Epidermal melanocyte (primary cell): ENCODE results near the gene ARHGDIB.

Experiments
- DNase-seq: peaks from one replicate; pipeline ENCODE4 v3.0.0; 2011; ENCODE audit warnings: low spot score; ENCODE audit not compliant: insufficient read length

The ARHGDIB gene

DNA sequence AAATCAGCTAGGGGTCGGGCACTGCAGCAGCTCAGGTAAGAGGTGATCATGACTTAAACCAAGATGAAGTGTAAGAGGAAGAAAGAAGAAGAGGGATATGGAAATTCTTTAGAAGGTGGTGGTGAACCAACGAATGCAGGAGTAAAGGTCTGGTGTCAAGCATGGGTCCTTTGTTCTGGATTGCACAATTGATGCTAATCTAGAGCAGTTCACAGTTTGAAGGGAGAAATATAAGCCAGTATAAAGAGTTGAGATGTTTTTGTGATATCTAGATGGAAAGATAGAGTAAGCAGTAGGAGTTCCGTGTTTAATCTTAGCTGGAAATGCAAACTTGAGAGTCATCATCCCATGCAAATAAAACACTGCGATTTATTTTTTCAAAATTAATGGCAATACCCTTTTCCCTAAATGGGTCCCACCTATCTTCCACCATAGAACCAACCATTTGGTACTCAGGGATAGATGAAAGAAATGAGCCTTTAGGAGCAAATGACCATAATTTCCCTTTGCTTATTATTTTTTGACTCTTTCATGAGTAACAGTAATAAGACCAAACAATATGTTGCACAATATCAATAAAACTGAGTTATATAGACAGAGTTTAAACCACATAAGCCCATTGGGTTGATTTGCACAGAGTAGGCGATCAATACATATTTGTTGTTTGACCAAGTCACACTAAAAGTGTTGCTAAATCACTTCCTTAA lies 60.7 kb downstream of the ARHGDIB start:
- no peak for DNase-seq

DNA sequence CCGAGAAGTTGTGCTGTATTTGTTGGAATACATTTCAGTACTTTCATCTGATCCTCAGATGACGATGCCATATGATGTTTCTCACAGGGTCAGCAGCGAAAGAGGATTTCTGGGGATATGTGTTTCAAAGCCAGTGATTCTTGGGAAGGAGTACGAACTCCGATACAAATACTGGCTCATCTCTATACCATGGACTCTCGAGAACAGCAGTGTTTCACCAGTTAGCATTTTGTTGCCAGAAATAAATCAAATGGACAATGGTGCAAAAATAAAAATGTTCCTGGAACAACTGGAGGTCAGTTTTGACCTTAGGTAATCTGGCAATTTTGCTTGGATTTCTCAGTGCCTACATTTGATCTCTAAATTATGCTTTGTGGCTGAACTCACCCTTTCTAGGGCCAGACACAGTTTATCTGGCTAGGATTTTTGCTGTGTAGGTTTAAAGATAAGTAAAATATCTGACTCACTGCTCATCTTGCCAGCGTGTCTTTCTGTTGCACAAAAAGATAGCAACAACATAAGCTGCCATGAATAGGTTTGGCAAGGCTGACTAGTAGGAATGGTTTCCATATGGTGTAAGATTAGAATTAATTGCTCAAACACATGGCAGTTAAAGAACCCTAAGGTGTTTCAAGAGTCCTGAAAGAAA lies 64.8 kb downstream of the ARHGDIB start:
- no peak for DNase-seq

DNA sequence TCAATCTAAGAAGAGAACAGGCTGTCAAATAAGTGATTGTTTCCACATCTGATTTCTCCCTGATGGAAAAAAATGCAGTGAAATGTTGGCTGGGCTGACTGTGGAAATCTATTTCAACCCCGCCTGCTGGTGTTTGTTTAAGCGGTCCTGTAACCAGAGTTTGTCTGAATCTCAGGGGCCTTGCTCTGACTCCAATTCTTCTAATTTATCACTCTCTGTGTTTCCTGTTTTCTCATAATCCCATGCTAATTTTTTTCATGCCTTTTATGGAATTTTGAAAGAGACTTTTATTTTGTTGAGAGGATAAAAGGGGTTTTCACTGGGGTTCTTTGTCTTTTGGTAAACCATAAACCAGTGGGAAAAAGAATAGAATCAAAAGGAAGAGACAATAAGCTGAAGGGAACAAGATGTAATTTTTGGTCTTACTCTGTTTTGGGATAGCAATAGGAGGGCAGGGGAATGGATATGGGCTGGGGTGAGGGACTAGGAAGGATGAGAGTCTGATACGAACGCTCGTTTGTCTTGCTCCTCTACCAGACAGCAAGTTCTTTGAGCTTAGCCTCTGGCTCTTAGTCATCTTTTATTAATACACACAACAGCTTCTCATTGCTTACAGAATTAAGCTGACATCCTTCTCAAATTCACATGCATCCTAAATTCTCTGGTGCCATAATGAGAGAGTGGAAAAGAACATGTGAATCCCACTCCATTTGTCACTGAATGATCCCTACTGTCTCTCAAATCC lies 67.7 kb downstream of the ARHGDIB start:
- DNase-seq: no peak

DNA sequence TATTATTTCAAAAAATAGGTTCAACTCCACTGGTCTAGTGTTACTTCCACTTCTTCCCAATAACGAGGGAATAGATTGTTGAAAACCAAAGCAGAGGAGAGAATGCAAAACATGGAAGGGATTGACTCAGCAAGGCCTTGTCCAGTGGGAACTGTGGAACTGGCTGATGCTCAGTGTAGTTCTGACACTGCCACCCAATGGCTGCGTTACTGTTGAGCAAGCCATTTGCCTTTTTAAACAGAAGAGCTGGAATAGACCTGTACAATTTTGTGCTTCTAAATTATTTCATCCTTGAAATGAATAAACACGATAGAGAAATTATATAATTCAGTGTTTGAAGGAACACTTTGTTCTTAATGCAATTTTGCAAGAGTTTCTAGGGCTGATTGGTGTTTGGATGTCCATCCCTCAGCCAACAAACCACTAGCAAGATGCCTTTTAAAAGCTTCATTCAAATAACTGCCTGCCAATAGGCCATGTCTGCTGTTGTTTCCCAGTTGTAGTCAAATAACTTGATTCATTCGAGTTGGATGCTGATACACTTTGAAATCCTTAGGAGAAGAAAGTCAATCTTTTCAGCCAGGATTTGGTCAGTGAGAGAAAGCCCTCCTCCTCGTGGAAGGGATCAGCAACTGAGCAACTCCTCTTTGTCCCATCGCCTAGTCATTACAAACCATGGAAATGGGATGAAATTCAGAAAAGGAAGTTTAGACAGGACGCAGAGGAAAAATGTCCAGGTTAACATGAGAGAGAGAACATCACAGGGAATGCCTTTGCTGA lies 68.5 kb downstream of the ARHGDIB start:
- no peak for DNase-seq
